ENCODE results near the gene PAK5. TPM values are rescaled to one million over a fixed set of nuclear protein-coding genes. Genes with fewer than 3 reads are reported as not detected.

The PAK5 gene
- total RNA-seq, 5 donors from 2014 or later (not counting 1 experiment from before 2014, with no cell fraction given) = not detected

- no peak overlapping the region for H3K4me3 Mint-ChIP-seq
- H3K36me3 Mint-ChIP-seq = no peaks in the 10 kb centered on the region
- H3K27me3 ChIP-seq (replicated peaks in 1 of 2; ENCODE audit: control insufficient read depth in 2 of 2, extremely low read depth in 1 of 2, insufficient read depth in 2 of 2, low read length in 1 of 2) = peaks cover 0 to 2% of the 10 kb centered on the region in 2 experiments
- ChIA-PET CTCF (no interaction called here), POLR2A (no interaction called here)
- no peak overlapping the region for H3K4me3 ChIP-seq (ENCODE audit: control insufficient read depth in 1 of 2, extremely low read depth in 1 of 2, low read length in 1 of 2)
- 49% methylated on average over 3 of the region's 4 CpGs for WGBS (ENCODE audit: insufficient coverage)
- H3K36me3 ChIP-seq (ENCODE audit: control insufficient read depth in 2 of 2, extremely low read depth in 1 of 2, insufficient read depth in 1 of 2, low read length in 1 of 2) = no peaks in the 10 kb centered on the region
- H3K9me3 Mint-ChIP-seq = no peaks in the 10 kb centered on the region
- no peaks in the 10 kb centered on the region for H3K4me1 Mint-ChIP-seq
- peaks cover 4% of the 10 kb centered on the region in 2 donors for H3K27me3 Mint-ChIP-seq
- ATAC-seq (replicated peaks in 1 of 4) = no peak
- DNase-seq = no peak
- H3K27ac ChIP-seq (ENCODE audit: low read length) = no peak overlapping the region
- no peaks in the 10 kb centered on the region for H3K4me1 ChIP-seq (ENCODE audit: control insufficient read depth in 1 of 2, extremely low read depth in 1 of 2, insufficient read depth in 2 of 2, low read length in 2 of 2)
- no peaks in the 10 kb centered on the region for H3K9me3 ChIP-seq
- no peak overlapping the region for H3K27ac Mint-ChIP-seq
Observed at GRCh38 chr20:9602847-9603183, 236.1 kb downstream of the PAK5 start.

GRCh38 chr20:9600562-9600961, 238.3 kb downstream of the PAK5 start:
- H3K4me1 Mint-ChIP-seq = no peaks in the 10 kb centered on the region
- no peak overlapping the region for H3K27ac Mint-ChIP-seq
- Histone ChIP-seq H3K36me3 (ENCODE audit: control insufficient read depth in 2 of 2, extremely low read depth in 1 of 2, insufficient read depth in 1 of 2, low read length in 1 of 2) (no peaks in the 10 kb centered on the region), H3K9me3 (no peaks in the 10 kb centered on the region), H3K27me3 (replicated peaks in 1 of 2; ENCODE audit: control insufficient read depth in 2 of 2, extremely low read depth in 1 of 2, insufficient read depth in 2 of 2, low read length in 1 of 2) (peaks cover 0 to 2% of the 10 kb centered on the region in 2 experiments), H3K4me1 (ENCODE audit: control insufficient read depth in 1 of 2, extremely low read depth in 1 of 2, insufficient read depth in 2 of 2, low read length in 2 of 2) (no peaks in the 10 kb centered on the region), H3K4me3 (ENCODE audit: control insufficient read depth in 1 of 2, extremely low read depth in 1 of 2, low read length in 1 of 2) (no peak overlapping the region), H3K27ac (ENCODE audit: low read length) (no peak overlapping the region)
- no peak overlapping the region for H3K4me3 Mint-ChIP-seq
- CTCF ChIA-PET = no interaction called here
- WGBS (ENCODE audit: insufficient coverage) = no CpG with 5 or more reads among the region's 1 CpG
- H3K36me3 Mint-ChIP-seq = no peaks in the 10 kb centered on the region
- DNase-seq = no peak
- no peak for ATAC-seq (replicated peaks in 1 of 4)
- peaks cover 4% of the 10 kb centered on the region in 2 donors for H3K27me3 Mint-ChIP-seq
- POLR2A ChIA-PET = no interaction called here
- H3K9me3 Mint-ChIP-seq = no peaks in the 10 kb centered on the region

GRCh38 chr20:9597547-9597946, 241.3 kb downstream of the PAK5 start:
- WGBS (ENCODE audit: insufficient coverage) = 60% methylated on average over 3 of the region's 4 CpGs
- no peak for ATAC-seq (replicated peaks in 1 of 4)
- ChIA-PET POLR2A (no interaction called here), CTCF (interaction anchor here in 1 of 2 donors (1.1 to 1.6 kb wide), 2 partner anchors 11 to 15 kb away, joined by 3 to 5 read pairs; no protein-coding TSS in a partner anchor)
- H3K4me3 ChIP-seq (ENCODE audit: control insufficient read depth in 1 of 2, extremely low read depth in 1 of 2, low read length in 1 of 2) = no peak overlapping the region
- no peaks in the 10 kb centered on the region for H3K9me3 ChIP-seq
- H3K36me3 Mint-ChIP-seq = no peaks in the 10 kb centered on the region
- no peaks in the 10 kb centered on the region for H3K4me1 ChIP-seq (ENCODE audit: control insufficient read depth in 1 of 2, extremely low read depth in 1 of 2, insufficient read depth in 2 of 2, low read length in 2 of 2)
- H3K27ac Mint-ChIP-seq = no peak overlapping the region
- H3K4me1 Mint-ChIP-seq = no peaks in the 10 kb centered on the region
- no peak for DNase-seq
- H3K4me3 Mint-ChIP-seq = no peak overlapping the region
- H3K27ac ChIP-seq (ENCODE audit: low read length) = no peak overlapping the region
- H3K9me3 Mint-ChIP-seq = no peaks in the 10 kb centered on the region
- H3K27me3 ChIP-seq (replicated peaks in 1 of 2; ENCODE audit: control insufficient read depth in 2 of 2, extremely low read depth in 1 of 2, insufficient read depth in 2 of 2, low read length in 1 of 2) = peaks cover 0 to 2% of the 10 kb centered on the region in 2 experiments
- H3K36me3 ChIP-seq (ENCODE audit: control insufficient read depth in 2 of 2, extremely low read depth in 1 of 2, insufficient read depth in 1 of 2, low read length in 1 of 2) = no peaks in the 10 kb centered on the region
- no peaks in the 10 kb centered on the region for H3K27me3 Mint-ChIP-seq

GRCh38 chr20:9595763-9596162, 243.1 kb downstream of the PAK5 start:
- H3K9me3 ChIP-seq = no peaks in the 10 kb centered on the region
- ChIA-PET CTCF (interaction anchor here in 1 of 2 donors (0.6 kb wide), 1 partner anchor 14 kb away, joined by 3 read pairs; no protein-coding TSS in a partner anchor), POLR2A (no interaction called here)
- H3K4me3 ChIP-seq (ENCODE audit: control insufficient read depth in 1 of 2, extremely low read depth in 1 of 2, low read length in 1 of 2) = no peak overlapping the region
- no peaks in the 10 kb centered on the region for H3K4me1 Mint-ChIP-seq
- WGBS (ENCODE audit: insufficient coverage) = no CpG with 5 or more reads among the region's 1 CpG
- H3K36me3 ChIP-seq (ENCODE audit: control insufficient read depth in 2 of 2, extremely low read depth in 1 of 2, insufficient read depth in 1 of 2, low read length in 1 of 2) = no peaks in the 10 kb centered on the region
- no peaks in the 10 kb centered on the region for H3K4me1 ChIP-seq (ENCODE audit: control insufficient read depth in 1 of 2, extremely low read depth in 1 of 2, insufficient read depth in 2 of 2, low read length in 2 of 2)
- no peaks in the 10 kb centered on the region for H3K9me3 Mint-ChIP-seq
- no peak overlapping the region for H3K27ac Mint-ChIP-seq
- no peak for DNase-seq
- no peak overlapping the region for H3K27ac ChIP-seq (ENCODE audit: low read length)
- H3K27me3 Mint-ChIP-seq = no peaks in the 10 kb centered on the region
- no peaks in the 10 kb centered on the region for H3K27me3 ChIP-seq (replicated peaks in 1 of 2; ENCODE audit: control insufficient read depth in 2 of 2, extremely low read depth in 1 of 2, insufficient read depth in 2 of 2, low read length in 1 of 2)
- ATAC-seq (replicated peaks in 1 of 4) = no peak
- no peaks in the 10 kb centered on the region for H3K36me3 Mint-ChIP-seq
- H3K4me3 Mint-ChIP-seq = no peak overlapping the region

GRCh38 chr20:9594284-9594875, 244.5 kb downstream of the PAK5 start:
- H3K9me3 Mint-ChIP-seq = no peaks in the 10 kb centered on the region
- no CpG with 5 or more reads among the region's 1 CpG for WGBS (ENCODE audit: insufficient coverage)
- H3K27me3 Mint-ChIP-seq = no peaks in the 10 kb centered on the region
- no peak overlapping the region for H3K4me3 ChIP-seq (ENCODE audit: control insufficient read depth in 1 of 2, extremely low read depth in 1 of 2, low read length in 1 of 2)
- no peak overlapping the region for H3K4me3 Mint-ChIP-seq
- no peaks in the 10 kb centered on the region for H3K36me3 ChIP-seq (ENCODE audit: control insufficient read depth in 2 of 2, extremely low read depth in 1 of 2, insufficient read depth in 1 of 2, low read length in 1 of 2)
- ChIA-PET CTCF (no interaction called here), POLR2A (no interaction called here)
- no peaks in the 10 kb centered on the region for H3K9me3 ChIP-seq
- H3K27ac ChIP-seq (ENCODE audit: low read length) = no peak overlapping the region
- no peak overlapping the region for H3K27ac Mint-ChIP-seq
- no peaks in the 10 kb centered on the region for H3K4me1 Mint-ChIP-seq
- H3K4me1 ChIP-seq (ENCODE audit: control insufficient read depth in 1 of 2, extremely low read depth in 1 of 2, insufficient read depth in 2 of 2, low read length in 2 of 2) = no peaks in the 10 kb centered on the region
- DNase-seq = no peak
- no peak for ATAC-seq (replicated peaks in 1 of 4)
- H3K36me3 Mint-ChIP-seq = no peaks in the 10 kb centered on the region
- no peaks in the 10 kb centered on the region for H3K27me3 ChIP-seq (replicated peaks in 1 of 2; ENCODE audit: control insufficient read depth in 2 of 2, extremely low read depth in 1 of 2, insufficient read depth in 2 of 2, low read length in 1 of 2)

GRCh38 chr20:9592419-9592818, 246.5 kb downstream of the PAK5 start:
- H3K4me1 Mint-ChIP-seq = no peaks in the 10 kb centered on the region
- WGBS (ENCODE audit: insufficient coverage) = no CpG with 5 or more reads among the region's 1 CpG
- no peak overlapping the region for H3K27ac Mint-ChIP-seq
- H3K4me3 Mint-ChIP-seq = no peak overlapping the region
- ChIA-PET CTCF (interaction anchor here in 1 of 2 donors (1.2 kb wide), 1 partner anchor 9 kb away, joined by 4 read pairs; no protein-coding TSS in a partner anchor), POLR2A (no interaction called here)
- Histone ChIP-seq H3K36me3 (ENCODE audit: control insufficient read depth in 2 of 2, extremely low read depth in 1 of 2, insufficient read depth in 1 of 2, low read length in 1 of 2) (no peaks in the 10 kb centered on the region), H3K27ac (ENCODE audit: low read length) (no peak overlapping the region), H3K4me1 (ENCODE audit: control insufficient read depth in 1 of 2, extremely low read depth in 1 of 2, insufficient read depth in 2 of 2, low read length in 2 of 2) (no peaks in the 10 kb centered on the region), H3K9me3 (no peaks in the 10 kb centered on the region), H3K4me3 (ENCODE audit: control insufficient read depth in 1 of 2, extremely low read depth in 1 of 2, low read length in 1 of 2) (no peak overlapping the region), H3K27me3 (replicated peaks in 1 of 2; ENCODE audit: control insufficient read depth in 2 of 2, extremely low read depth in 1 of 2, insufficient read depth in 2 of 2, low read length in 1 of 2) (no peaks in the 10 kb centered on the region)
- H3K9me3 Mint-ChIP-seq = no peaks in the 10 kb centered on the region
- ATAC-seq (replicated peaks in 1 of 4) (no peak), DNase-seq (no peak)
- H3K27me3 Mint-ChIP-seq = no peaks in the 10 kb centered on the region
- H3K36me3 Mint-ChIP-seq = no peaks in the 10 kb centered on the region

- no peak overlapping the region for H3K27ac ChIP-seq (ENCODE audit: low read length)
- H3K4me3 Mint-ChIP-seq = no peak overlapping the region
- no peaks in the 10 kb centered on the region for H3K36me3 ChIP-seq (ENCODE audit: control insufficient read depth in 2 of 2, extremely low read depth in 1 of 2, insufficient read depth in 1 of 2, low read length in 1 of 2)
- H3K27me3 Mint-ChIP-seq = peaks cover 0 to 2% of the 10 kb centered on the region in 2 donors
- ChIA-PET CTCF (interaction anchor here in 1 of 2 donors (0.7 kb wide), 1 partner anchor 129 kb away, joined by 3 read pairs; no protein-coding TSS in a partner anchor), POLR2A (no interaction called here)
- ATAC-seq (replicated peaks in 1 of 4) (no peak), DNase-seq (no peak)
- no peak overlapping the region for H3K27ac Mint-ChIP-seq
- no peak overlapping the region for H3K4me3 ChIP-seq (ENCODE audit: control insufficient read depth in 1 of 2, extremely low read depth in 1 of 2, low read length in 1 of 2)
- H3K9me3 Mint-ChIP-seq = no peaks in the 10 kb centered on the region
- H3K4me1 Mint-ChIP-seq = no peaks in the 10 kb centered on the region
- no peaks in the 10 kb centered on the region for H3K27me3 ChIP-seq (replicated peaks in 1 of 2; ENCODE audit: control insufficient read depth in 2 of 2, extremely low read depth in 1 of 2, insufficient read depth in 2 of 2, low read length in 1 of 2)
- H3K36me3 Mint-ChIP-seq = no peaks in the 10 kb centered on the region
- H3K4me1 ChIP-seq (ENCODE audit: control insufficient read depth in 1 of 2, extremely low read depth in 1 of 2, insufficient read depth in 2 of 2, low read length in 2 of 2) = no peaks in the 10 kb centered on the region
- no peaks in the 10 kb centered on the region for H3K9me3 ChIP-seq
Observed at GRCh38 chr20:9591080-9591479, 247.8 kb downstream of the PAK5 start.
